HPDE6-E6E7 (cell line): ENCODE data around the gene COMT.
"Not testable (repeated sequence)": the region's sequence is repeated elsewhere in the genome, so short reads cannot be mapped to it uniquely, and the experiment has no call there.

Experiments
- DNase-seq: peaks from one replicate; pipeline ENCODE4 v3.0.0; 2011; ENCODE audit warnings: missing footprints; ENCODE audit errors: extremely low spot score

The COMT gene

DNA sequence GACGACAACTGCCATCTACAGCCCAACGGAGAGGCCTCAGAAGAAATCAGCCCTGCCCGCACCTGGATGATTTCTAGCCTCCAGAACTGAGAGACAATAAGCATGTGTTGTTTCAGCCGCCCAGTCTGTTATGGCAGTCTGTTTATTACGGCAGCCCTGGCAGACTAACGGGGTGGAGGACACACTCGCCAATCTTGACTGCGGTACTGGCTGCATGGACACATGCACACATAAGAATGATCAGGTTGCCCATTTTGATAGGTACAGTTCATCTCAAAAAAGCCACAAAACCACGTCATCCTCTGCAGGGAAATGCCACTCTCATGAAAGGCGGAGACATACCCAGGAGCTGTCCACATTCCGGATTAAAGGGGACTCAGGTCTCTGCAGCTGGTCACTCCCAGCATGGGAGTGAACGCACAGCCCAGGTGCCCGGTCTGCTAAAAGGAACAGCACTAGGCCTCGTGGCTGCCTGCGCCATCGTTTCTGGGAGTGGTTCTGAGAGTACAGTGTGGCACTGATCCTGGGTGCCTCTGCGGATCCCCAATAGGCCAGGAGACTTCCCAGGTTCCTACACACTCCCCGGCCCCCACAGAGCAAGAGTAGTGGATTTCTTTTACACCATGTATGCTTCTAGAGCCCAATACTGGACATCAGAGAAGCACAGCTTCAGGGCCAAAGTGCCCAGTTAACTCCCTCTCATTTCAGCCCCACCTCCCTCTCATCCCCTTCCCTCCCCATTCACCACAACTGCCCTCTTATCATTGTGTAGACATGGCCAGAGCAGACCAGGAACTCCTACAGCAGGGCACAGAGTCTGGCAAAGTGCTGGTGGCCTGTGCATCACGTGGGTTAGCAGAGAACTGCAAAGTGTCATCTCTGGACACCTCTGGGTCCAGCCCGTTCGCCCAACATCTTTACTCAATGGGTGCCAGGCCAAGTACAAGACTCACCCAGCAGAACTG, 11.7 kb upstream of the COMT start:
- no peak for DNase-seq

DNA sequence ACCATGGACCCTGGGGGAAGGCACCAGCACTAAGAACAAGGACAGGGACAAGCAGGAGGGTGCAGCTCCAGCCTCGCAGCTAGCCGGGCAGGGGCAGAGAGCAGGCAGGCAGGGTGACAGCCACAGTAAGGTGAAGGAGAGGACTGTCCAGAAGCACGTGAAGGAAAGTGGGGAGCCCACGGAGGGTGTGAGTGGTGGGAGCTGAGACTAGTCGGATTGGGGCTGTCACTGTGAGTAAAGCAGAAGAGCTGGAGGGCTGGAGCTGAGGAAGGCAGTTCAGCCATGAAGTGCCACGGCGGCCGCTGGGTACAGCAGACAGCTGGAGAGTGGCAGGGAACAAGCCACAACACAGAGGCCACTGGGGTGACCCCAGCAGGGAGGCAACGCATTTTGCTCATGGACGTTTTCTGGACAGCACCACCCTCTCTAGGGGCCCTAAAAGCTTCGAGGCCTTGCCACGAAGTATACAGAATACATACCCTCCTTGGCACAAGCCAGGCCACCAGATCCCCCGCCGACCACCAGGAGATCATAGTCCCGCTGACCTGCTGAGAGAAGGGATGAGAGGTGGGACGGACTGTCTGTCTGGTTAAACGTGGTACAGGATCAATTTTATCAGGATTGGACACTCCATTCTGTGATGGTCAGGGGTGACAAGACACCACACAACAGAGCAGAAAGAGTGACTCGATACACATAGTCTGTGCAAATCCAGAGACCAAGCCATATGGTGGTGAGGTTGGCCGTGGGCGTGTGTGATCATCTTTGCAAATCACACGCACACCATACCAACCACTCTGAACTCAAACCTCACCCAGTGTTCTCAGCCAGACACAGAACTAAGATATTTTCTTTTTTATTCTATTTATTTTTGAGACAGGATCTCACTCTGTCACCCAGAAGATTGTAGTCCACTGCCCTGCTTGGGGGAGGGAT, 10.8 kb upstream of the COMT start:
- DNase-seq, result no peak

DNA sequence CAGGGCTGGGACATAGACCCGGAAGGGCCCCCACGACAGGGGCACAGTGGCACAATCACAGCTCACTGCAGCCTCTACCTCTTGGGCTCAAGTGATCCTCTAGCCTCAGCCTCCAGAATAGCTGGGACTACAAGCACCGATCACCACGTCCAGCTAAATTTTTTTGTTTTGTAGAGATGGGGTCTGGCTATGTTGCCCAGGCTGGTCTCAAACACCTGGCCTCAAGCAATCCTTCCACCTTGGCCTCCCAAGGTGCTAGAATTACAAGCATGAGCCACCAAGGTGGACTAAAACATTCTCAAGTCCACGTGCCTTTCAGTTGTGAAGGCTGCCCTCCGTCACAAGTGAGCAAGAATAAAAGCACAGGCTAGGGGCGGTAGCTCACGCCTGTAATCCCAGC, 10.1 kb upstream of the COMT start:
- no peak for DNase-seq

GRCh38 chr22:19932367-19933206, 9.0 kb upstream of the COMT start:
- no peak for DNase-seq

- no peak for DNase-seq
These were observed 8.0 kb upstream of the COMT start for GRCh38 chr22:19933341-19934241.

DNA sequence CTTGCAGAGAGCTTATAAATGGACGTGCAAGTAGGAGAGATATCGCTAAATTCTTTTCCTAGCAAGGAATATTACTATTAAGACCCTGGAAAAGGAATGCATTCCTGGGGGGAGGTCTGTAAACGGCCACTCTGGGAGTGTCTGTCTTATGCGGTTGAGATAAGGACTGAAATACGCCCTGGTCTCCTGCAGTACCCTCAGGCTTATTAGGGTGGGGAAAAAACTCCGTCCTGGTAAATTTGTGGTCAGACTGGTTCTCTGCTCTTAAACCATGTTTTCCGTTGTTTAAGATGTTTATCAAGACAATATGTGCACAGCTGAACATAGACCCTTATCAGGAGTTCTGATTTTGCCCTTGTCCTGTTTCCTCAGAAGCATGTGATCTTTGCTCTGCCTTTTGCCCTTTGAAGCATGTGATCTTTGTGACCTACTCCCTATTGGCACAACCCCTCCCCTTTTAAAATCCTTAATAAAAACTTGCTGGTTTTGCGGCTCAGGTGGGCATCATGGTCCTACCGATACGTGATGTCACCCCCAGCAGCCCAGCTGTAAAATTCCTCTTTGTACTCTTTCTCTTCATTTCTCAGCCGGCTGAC, 6.4 kb upstream of the COMT start:
- not testable (repeated sequence) for DNase-seq

GRCh38 chr22:19936513-19936912, 5.1 kb upstream of the COMT start:
- no peak for DNase-seq

DNA sequence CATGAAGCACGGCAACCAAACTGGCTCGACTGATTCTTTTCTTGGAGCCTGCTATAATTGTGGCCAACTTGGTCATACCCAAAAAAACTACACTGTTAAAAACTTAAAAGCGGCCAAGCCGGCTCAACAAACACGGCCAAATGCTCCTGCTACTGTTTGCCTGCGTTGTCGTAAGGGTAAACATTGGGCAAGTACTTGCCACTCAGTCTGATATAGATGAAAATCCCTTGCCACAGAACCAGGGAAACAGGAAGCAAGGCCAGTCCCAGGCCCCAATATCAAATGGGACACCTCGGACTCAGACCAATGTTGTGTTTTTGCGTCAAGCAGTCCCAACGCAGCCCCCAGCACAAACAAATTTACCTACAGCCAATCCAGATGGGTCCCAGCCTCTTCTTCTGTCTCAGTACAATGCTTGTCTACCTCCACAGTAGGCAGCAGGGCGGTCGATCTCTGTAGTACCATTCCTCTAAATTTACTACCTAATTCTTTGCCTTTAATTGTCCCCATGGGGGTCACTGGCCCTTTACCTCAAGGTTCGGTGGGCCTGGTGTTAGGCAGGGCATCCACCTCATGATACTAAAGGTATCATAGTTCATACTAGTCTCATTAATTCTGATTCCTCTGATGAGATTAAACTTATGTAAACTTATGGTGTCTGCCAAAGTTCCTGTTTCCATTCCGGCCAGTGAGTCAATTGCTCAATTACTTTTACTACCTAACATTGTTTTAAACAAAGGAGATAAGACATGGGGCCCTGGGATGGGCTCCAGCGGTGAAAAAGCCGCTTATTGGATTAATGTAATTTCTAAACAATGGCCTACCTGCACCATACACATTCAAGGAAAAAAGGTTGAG, 3.7 kb upstream of the COMT start:
- no peak for DNase-seq

GRCh38 chr22:19940536-19941364, 822 bp upstream of the COMT start:
- DNase-seq, result no peak

DNA sequence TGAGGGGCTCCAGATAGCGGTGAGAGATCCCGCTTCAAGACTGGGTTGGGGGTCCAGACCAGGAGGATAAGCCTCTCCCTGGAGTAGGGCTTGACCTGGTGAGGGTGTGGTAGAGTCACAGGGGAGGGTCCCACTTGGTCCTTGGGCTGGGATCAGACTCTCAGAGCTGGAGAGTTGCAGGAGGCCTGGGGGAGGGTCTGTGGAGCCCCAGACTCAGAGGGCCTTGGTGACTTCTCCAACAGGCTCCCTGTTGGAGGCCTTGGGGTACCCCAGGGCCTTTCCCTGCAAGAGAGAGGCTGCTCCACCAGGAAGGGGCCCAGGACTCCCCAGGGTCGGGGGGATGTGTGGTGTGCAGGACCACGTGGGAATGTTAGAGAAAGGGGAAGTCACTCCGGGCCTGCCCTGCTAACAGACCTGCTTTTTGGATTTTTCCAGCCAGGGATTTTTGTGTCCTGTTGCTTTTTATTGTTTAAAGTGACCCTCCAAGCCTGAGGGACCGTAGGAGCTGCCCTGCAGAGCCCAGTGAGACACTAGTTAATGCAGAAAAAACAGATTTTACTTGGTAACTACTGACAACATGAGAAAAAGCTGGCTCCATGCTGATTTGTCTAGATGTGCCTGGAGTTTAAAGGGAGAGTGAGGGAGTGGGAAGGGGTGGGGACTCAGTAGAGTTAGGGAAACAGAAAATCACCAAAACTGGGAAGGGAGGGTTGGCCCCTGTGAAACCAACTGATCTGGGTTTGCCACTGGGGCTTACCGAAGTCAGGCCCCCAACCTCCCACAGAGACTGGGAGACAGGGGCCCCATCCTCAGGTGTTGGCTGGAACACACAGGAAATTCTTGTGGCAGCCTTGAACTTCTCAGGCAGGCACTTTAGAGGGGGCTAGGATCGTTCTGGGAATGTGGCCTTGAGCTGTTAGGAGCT, 847 bp downstream of the COMT start:
- DNase-seq, result no peak

DNA sequence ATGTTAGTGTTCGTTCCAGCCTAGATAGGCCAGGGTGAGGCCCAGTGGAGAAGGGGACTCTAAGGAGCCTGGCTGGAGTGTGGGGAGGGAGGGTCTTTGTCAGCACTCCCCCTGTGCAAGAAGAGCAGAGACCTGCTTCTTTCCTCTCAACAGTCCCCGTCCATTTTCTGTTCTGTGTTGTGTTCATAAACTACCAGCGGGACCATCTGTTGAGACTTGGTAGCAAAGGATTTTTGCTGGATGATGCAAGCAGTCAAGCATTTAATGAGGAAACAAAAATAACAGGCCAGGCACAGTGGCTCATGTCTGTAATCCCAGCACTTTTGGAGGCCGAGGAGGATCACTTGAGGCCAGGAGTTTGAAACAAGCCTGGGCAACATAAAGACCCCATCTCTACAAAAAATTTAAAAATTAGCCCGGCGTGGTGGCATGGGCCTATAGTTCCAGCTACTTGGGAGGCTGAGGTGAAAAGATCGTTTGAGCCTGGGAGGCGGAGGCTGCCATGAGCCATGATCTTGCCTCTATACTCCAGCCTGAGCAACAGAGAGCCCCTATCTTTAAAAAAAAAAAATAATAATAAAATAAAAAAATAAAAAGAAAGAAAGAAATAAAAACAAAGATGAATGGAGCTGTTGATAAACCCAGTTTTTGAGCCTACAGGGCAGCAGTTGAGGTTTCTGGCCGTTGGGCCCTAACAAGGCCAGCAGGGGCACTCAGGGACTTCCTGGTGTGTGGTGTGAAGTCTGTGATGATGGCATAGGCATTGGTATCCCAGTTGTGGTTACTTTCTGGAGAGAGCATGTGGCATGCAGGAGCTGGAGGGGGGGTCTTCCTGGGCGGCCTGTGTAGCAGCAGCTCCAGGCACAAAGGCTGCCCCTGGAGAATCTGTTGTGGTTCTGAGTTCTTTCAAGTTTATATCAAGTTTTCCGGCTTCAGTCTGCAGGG, 1.8 kb downstream of the COMT start:
- peak; percentile 32 for DNase-seq

- DNase-seq, result no peak
These were observed 6.6 kb downstream of the COMT start for GRCh38 chr22:19948057-19948760.

DNA sequence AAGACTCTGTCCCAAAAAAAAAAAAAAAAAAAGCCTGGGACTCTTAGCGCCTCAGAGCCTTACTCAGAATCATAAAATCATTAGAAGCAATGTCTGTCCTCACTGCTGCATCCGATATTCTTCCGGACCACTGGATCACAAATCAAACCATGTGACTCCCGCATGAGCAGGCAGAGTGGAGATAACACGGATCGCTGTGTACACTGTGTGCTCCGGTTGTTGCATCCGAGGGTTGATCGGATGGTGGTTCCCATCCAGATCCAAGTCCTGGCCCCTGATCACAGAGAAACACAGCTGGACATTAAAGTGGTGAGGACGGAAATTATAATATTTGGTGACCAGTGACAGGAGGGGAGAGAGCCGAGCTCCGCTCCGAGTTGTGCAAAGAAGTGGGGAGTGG, 9.8 kb downstream of the COMT start:
- DNase-seq, result no peak

- DNase-seq, result no peak
These were observed 13.9 kb downstream of the COMT start for GRCh38 chr22:19955241-19956128.
